Activated T-cell treated with anti-CD3 and anti-CD28 coated beads, Interleukin-2, amount 50 U/mL, for 72 hours (primary cell): Measurements from ENCODE around the gene TACC3. TPM values are rescaled to one million over a fixed set of nuclear protein-coding genes. Genes with fewer than 3 reads are reported as not detected.

Source experiments
- ATAC-seq, 2 donors: fragments of 150-1000 bp; cut with Tn5 transposase; replicated peaks in 1 of 2; 2 replicates each; pipeline ENCODE4 v1.10.0; 2021; ENCODE audit warnings: moderate library complexity in 2 of 2, mild to moderate bottlenecking in 1 of 2
- DNase-seq, 2 donors: peaks; one replicate each; pipeline ENCODE4 v3.0.0; 2021 to 2022; ENCODE audit warnings: mixed read lengths in 1 of 2
- H3K27ac Mint-ChIP-seq: one replicate; pipeline ENCODE4 v1.8.0; 2022; ENCODE audit warnings: mild to moderate bottlenecking, moderate library complexity, mixed read lengths
- H3K27me3 Mint-ChIP-seq: one replicate; pipeline ENCODE4 v1.8.0; 2022; ENCODE audit warnings: low read depth, mixed read lengths
- H3K36me3 Mint-ChIP-seq, 2 donors: one replicate each; pipeline ENCODE4 v1.8.0; 2022; ENCODE audit warnings: mixed read lengths in 2 of 2, mild to moderate bottlenecking in 1 of 2; ENCODE audit not compliant: insufficient read depth in 2 of 2
- H3K4me1 Mint-ChIP-seq: one replicate; pipeline ENCODE4 v1.8.0; 2022; ENCODE audit warnings: low read depth, mixed read lengths
- H3K4me3 Mint-ChIP-seq, 2 donors: one replicate each; pipeline ENCODE4 v1.8.0; 2022; ENCODE audit warnings: mild to moderate bottlenecking in 2 of 2, mixed read lengths in 2 of 2, moderate library complexity in 2 of 2
- H3K9me3 Mint-ChIP-seq, 2 donors: one replicate each; pipeline ENCODE4 v1.8.0; 2022; ENCODE audit warnings: mixed read lengths in 2 of 2
- total RNA-seq, 2 donors: library from RNA; stranded (reverse); gene quantifications; one replicate each; pipeline ENCODE4 v1.2.3, GENCODE V29; 2022

Gene TACC3
- total RNA-seq, 2 donors from 2014 or later, result 172 to 206 TPM

DNA sequence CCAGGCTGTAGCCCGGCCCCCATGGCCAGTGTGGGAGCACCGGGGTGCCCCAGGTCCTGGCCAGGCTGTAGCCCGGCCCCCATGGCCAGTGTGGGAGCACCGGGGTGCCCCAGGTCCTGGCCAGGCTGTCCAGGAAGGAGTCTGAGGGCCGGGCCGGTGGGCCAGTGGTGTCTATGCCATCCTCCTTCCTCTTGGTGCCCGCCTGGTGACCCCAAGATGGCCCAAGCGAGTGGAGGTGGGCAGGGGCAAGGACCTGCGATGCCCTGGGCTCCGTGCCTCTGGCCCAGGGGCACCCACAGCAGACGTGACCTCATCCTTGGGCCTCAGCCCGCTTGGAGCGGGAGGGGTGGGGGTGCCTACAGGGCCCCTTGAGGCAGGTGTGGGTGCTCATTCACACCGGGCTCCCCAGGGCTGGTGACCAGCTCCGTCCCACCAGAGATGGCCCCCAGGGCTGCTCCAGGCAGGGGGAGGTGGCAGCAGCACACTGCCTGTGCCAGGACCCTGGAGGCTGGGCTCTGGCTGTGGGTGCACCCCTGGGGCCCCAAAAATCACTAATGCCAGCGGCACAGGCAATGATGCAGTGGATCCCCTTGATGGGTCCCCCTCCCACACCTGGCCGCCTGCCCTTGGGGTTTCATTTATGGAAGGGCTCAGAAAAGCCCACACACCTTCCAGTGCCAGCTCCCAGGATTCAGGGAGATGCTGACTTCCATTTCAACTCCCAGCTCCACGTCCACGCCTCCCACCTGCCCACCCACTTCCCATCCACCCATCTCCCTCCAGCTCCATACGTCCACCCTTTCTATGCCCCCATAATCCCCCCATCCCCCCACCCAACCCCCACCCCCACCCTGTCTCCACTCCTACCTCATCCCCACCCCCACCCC is 35.8 kb downstream of the TACC3 start:
- no peaks in the 10 kb centered on the region for H3K27me3 Mint-ChIP-seq
- no peaks in the 10 kb centered on the region for H3K36me3 Mint-ChIP-seq
- H3K4me1 Mint-ChIP-seq, result peaks cover under 1% of the 10 kb centered on the region
- no peak for ATAC-seq
- DNase-seq, result no peak
- H3K9me3 Mint-ChIP-seq, result no peaks in the 10 kb centered on the region
- no peak overlapping the region for H3K4me3 Mint-ChIP-seq
- no peak overlapping the region for H3K27ac Mint-ChIP-seq

DNA sequence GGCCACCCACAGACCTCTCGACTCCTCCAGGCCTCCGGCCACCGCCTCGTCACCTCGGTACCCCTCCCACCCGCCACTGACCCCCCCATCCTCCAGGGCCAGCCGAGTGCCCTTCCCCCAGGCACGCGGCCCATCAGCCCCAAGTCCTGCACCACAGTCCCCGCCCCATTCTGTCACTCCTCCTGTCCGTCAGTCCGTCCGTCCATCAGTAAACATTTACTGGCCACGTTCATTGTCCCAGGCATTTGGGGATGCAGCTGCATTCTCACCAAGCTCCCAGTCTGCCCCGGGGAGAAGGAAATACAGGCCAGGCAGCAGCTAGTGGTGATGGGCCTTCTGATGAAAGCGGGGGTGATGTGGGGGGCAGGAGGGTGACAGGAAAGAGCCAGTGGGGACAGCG is 36.5 kb downstream of the TACC3 start:
- Mint-ChIP-seq H3K9me3 (no peaks in the 10 kb centered on the region), H3K4me3 (no peak overlapping the region), H3K27me3 (peaks cover 6% of the 10 kb centered on the region), H3K4me1 (peaks cover 4% of the 10 kb centered on the region), H3K27ac (no peak overlapping the region), H3K36me3 (no peaks in the 10 kb centered on the region)
- ATAC-seq, result no peak
- DNase-seq, result no peak

DNA sequence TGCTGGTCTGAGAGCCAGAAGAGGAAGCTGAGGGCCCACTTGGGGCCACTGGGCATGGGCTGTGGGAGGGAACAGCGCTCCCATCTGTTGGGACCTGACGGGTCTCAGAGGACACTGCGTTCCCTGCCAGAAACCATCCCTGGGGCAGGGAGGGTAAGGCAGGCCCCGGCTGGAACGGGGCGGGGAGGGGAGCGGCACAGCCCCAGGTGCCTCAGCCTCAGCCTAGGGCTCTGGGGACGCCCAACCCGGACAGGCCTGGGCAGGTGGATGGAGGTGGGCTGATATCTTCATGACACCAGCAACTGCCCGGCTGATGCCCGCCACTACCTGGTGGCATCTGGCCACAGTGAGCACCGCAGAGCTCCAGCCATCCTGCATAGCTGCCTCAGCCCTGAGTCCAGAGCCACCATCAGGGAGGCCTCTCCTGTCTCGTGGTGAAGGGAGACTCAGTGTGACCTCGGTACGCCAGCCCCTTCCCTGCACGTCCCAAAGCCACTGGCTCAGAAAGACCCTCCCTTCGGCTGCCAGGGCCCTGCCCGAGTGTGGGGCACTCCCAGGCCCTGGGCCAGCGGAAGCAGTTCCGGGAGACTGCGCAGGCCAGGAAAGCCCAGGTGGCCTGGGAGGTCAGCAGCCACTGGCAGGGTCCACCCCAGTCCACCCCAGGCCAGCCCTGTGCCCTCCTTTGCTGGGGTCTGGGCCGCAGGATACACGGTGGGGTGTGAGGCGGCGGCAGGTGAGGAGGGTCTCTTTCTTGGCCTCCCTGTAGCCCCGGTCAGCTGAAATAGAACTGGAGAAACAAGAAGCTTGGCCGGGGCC is 37.2 kb downstream of the TACC3 start:
- DNase-seq (no peak), ATAC-seq (no peak)
- Mint-ChIP-seq H3K27ac (no peak overlapping the region), H3K9me3 (no peaks in the 10 kb centered on the region), H3K27me3 (peaks cover 6% of the 10 kb centered on the region), H3K4me1 (peaks cover 4% of the 10 kb centered on the region), H3K36me3 (no peaks in the 10 kb centered on the region), H3K4me3 (no peak overlapping the region)

DNA sequence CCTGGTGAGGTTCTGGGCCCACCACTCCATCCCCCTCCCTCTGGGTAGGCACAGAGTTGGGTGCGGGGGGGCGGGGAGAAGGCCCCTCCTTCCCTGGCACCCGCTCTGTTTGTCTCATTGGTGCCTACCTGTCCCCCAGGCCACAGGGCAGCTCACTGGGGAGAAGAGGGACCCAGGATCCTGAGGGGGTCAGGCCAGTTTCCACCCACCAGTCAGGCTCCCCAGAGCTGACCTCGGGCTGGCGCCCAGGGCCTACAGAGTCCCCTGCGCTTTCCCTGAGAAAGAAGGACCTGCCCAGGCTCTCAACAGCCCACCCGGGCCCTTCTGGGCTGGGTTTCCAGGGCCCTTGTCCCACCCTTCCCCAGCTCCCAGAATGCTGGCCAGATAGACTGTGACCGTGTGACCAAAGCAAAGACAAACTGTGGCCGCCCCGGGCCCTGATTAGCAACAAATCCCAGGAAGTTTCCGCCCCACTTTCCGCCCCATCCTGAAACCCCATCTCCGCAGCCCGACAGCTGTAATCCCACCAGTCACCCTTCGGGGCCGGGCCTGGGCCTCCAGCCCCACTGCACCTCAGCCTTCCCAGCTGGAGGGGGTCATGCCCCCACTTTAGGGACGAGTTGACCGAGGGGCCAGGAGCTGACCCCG is 38.0 kb downstream of the TACC3 start:
- Mint-ChIP-seq H3K4me1 (peaks cover 4% of the 10 kb centered on the region), H3K36me3 (no peaks in the 10 kb centered on the region), H3K9me3 (no peaks in the 10 kb centered on the region), H3K27ac (no peak overlapping the region), H3K4me3 (no peak overlapping the region), H3K27me3 (peaks cover 6% of the 10 kb centered on the region)
- DNase-seq (no peak), ATAC-seq (no peak)

DNA sequence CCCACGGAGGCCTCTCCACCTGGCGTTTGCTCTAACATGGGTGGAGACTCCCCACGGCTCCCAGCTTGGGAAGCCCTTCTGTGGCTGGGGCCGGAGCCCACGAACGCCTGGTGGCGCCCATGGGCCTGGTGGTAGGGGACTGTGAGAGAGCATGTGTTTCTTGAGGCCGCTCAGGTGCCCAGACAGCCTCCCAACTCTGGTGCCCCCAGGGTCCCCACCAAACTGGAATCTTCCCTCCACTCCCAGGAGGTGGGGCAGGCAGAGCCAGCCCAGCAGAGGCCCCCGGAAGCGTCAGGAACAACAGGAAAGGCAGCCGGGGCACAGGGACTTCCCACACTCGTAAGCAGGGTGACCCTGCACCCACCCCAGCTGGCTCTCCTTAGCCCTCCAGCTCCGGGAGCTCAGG is 38.5 kb downstream of the TACC3 start:
- no peak for ATAC-seq
- Mint-ChIP-seq H3K27ac (no peak overlapping the region), H3K9me3 (no peaks in the 10 kb centered on the region)

DNA sequence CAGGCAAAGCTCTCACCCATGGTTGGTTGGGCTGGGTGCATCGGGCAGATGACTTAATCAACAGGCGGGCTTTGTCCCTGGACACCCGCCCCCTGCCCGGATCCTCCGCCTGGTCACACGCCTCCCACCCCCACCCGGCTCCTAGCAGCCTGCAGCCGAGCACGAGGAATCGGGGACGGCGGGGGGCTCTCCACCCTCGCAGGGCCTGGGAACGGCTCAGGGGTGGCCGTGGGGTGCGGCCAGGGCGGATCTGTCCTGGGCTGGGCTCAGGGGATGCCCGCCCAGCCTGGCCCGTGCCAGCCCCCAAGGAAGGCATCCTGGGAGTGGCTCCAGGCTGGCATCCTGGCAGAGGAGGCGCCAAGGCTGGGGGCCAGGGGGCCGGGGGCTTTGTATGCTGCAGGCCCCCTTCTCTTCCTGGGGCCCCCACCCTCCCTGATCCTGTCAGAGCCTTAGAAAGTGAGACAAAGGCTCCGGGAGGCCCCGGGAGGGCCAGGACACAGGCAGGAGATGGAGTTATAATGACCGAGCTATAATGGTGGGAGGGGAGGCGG is 39.3 kb downstream of the TACC3 start:
- Mint-ChIP-seq H3K36me3 (no peaks in the 10 kb centered on the region), H3K4me3 (no peak overlapping the region), H3K27me3 (peaks cover 6% of the 10 kb centered on the region), H3K4me1 (peaks cover 4% of the 10 kb centered on the region), H3K9me3 (no peaks in the 10 kb centered on the region), H3K27ac (no peak overlapping the region)
- DNase-seq, result no peak
- no peak for ATAC-seq

More for the DNA sequence above, 38.5 kb downstream of the TACC3 start:
- Mint-ChIP-seq H3K27me3 (peaks cover 6% of the 10 kb centered on the region), H3K4me3 (no peak overlapping the region), H3K4me1 (peaks cover 4% of the 10 kb centered on the region), H3K36me3 (no peaks in the 10 kb centered on the region)
- no peak for DNase-seq

DNA sequence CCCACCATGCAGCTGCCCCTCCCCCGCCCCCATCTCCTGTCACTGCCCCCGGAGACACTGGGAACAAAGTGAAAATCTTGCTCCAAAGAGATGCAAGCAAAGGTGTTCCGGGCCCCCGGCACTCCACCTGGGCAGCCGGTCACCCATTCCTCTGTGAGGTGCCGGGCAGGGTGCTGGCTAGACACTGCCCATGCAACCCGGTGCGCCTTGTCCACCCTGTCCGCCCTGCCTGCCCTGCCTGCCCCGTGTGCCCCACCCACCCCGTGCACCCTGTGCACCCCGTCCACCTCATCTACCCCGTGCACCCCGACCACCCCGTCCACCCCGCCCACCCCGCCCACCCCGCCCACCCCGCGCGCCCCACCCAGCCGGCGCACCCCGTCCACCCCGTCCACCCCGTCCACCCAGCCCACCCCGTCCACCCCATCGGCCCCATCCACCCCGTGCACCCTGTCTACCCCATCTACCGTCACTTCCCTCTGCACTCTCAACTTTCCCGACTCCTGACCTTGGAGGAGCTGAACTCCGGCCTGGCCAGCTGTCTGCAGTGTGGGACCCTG is 39.9 kb downstream of the TACC3 start:
- H3K4me3 Mint-ChIP-seq, result no peak overlapping the region
- no peak for ATAC-seq

DNA sequence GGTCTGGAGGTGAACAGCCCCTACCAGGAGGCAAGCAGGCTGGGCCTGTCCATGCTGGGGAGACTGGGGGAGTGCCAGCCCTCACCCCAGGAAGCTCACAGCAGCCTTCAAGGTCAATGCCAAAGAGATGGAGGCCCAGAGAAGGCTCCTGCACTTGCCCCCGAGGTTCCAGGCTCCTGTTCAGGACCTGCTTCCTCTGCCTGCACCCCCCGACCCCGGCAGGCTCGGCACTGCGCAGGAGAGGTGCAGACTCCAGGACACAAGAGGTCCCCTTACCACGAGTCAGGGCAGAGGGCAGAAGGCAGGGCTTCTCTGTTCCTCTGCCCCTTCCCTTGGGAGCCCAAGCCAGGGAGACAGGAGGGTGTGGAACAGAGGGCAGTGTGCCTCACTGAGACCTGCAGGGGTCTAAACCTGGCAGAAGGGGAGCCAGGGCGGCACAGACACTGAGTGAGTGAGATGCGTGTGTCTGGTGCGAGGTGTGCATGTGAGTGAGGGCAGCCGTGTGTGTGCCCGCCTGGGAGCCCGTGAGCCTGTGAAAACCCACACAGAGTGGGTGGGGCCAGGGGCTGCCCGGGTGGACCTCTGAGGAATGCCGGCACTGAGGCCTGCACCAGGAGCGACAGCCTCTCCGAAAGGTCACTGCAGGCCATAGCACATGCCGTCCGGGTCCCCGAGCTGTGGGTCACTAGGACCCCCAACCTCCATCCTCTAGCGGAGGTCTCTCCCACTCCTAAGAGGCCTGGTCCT is 41.1 kb downstream of the TACC3 start:
- Mint-ChIP-seq H3K9me3 (no peaks in the 10 kb centered on the region), H3K27ac (no peak overlapping the region), H3K4me3 (no peak overlapping the region), H3K27me3 (peaks cover 6% of the 10 kb centered on the region), H3K36me3 (no peaks in the 10 kb centered on the region), H3K4me1 (peaks cover 4% of the 10 kb centered on the region)
- ATAC-seq (no peak), DNase-seq (no peak)

More for the DNA sequence above, 39.9 kb downstream of the TACC3 start:
- Mint-ChIP-seq H3K27ac (no peak overlapping the region), H3K9me3 (no peaks in the 10 kb centered on the region), H3K27me3 (peaks cover 6% of the 10 kb centered on the region), H3K4me1 (peaks cover 4% of the 10 kb centered on the region), H3K36me3 (no peaks in the 10 kb centered on the region)
- no peak for DNase-seq

DNA sequence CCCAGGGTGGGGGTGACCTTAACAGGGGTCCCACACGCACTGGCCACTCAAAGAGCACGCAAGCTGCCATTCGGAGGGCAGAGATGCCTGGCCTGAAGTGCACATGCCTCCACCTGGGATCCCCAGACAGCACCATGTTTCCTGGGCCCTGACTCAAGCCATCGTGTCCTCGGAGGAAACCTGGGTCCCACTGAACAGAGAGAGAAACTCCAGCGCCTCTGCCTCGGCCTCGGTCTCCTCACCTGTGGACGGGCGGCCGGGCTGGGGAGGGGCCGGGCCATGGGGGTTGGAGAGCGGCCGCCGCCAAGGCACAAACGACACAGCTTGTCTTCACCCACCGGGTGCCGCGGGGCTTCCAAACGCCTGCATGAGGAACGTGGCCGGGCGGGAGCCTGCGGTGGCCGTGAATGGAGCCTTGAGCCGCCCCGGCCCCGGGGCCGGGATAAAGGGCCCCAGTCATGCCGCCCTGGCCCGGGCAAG is 41.8 kb downstream of the TACC3 start:
- Mint-ChIP-seq H3K4me1 (peaks cover 4% of the 10 kb centered on the region), H3K36me3 (no peaks in the 10 kb centered on the region), H3K9me3 (no peaks in the 10 kb centered on the region), H3K27me3 (peaks cover 6% of the 10 kb centered on the region), H3K4me3 (no peak overlapping the region), H3K27ac (no peak overlapping the region)
- no peak for ATAC-seq
- no peak for DNase-seq

DNA sequence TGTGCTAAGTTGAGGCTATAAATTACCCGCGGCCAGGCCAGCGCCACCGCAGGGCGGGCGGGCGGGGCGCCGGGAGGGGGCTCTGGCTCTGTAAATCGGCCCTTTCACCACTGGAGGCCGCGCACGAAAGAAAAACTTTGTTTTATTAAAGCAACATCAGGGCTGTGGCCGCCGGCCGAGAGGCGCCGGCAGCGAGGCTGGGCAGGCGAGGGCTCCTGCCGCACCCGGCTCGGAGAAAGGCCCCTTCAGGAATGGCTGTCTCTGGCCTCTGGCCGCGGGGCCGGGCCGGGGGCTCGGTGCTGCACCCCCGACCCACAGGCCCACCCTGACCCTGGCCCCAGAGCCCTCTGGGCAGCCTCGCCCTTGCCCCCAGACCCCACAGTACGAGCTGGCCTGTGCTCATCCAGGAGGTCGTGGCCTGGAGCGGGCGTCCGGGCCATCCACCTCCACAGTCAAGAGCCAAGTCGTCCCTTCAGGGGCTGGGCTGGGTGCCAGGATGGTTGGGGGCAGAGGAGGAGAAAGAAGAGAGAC is 42.3 kb downstream of the TACC3 start:
- Mint-ChIP-seq H3K27ac (no peak overlapping the region), H3K4me3 (no peak overlapping the region), H3K36me3 (no peaks in the 10 kb centered on the region), H3K4me1 (peaks cover 8% of the 10 kb centered on the region), H3K9me3 (no peaks in the 10 kb centered on the region), H3K27me3 (peaks cover 6% of the 10 kb centered on the region)
- DNase-seq (no peak), ATAC-seq (no peak)

DNA sequence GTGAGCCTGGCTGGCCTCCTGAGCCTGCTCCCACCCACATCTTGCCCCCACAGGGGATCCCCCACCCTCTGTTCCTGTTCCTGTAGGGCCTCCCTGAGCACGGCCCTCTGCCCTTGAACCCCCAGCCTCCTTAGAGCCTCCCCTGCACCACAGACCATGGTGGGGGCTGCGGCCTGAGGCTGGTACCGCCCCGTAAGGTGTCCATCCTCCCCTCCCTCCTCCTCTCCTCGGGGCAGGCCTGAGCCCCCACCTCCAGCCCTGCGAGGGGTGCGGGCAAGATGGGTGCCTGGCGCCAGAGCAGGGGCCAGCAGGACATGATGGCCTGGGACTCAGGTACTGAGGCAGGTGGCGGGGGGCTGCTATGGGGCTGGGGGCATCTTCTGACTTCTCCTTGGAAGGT is 43.3 kb downstream of the TACC3 start:
- no peak overlapping the region for H3K27ac Mint-ChIP-seq
- no peaks in the 10 kb centered on the region for H3K36me3 Mint-ChIP-seq
- DNase-seq, result no peak
- no peak overlapping the region for H3K4me3 Mint-ChIP-seq
- no peak for ATAC-seq
- no peaks in the 10 kb centered on the region for H3K9me3 Mint-ChIP-seq
- peaks cover 9% of the 10 kb centered on the region for H3K4me1 Mint-ChIP-seq
- peaks cover 6% of the 10 kb centered on the region for H3K27me3 Mint-ChIP-seq
